Esophagus squamous epithelium (tissue), 4 donors: ENCODE results near the gene TMC4.

Source experiments
- CTCF ChIP-seq, 6 experiments: fragments of 450-650 bp in 4 of 6; fragments of 200-600 bp in 2 of 6; sonication (generic) in 2 of 6; IDR thresholded peaks; one replicate each; pipeline ENCODE4 v1.5.1; 2016 to 2019; ENCODE audit warnings: antibody characterized with exemption in 6 of 6, mild to moderate bottlenecking in 4 of 6, moderate library complexity in 4 of 6
- POLR2A ChIP-seq, 4 donors: fragments of 450-650 bp; IDR thresholded peaks; one replicate each; pipeline ENCODE4 v1.6.1; 2017; ENCODE audit warnings: antibody characterized with exemption in 4 of 4, mild to moderate bottlenecking in 4 of 4, moderate library complexity in 3 of 4

- no peak for TF ChIP-seq CTCF (IDR thresholded peaks at IDR 0.05)
- peak in 1 of 4 donors; percentile 20 for TF ChIP-seq POLR2A (IDR thresholded peaks at IDR 0.05)
Observed at GRCh38 chr19:54206030-54206830, 33.3 kb upstream of the TMC4 start.
